Skeletal muscle tissue (tissue), 4 donors: ENCODE results near the gene TGFBR3. TPM values are rescaled to one million over a fixed set of nuclear protein-coding genes. Genes with fewer than 3 reads are reported as not detected.

Experiments
- H3K27ac ChIP-seq: one replicate; pipeline ENCODE4 v1.7.0; 2013; ENCODE audit warnings: mild to moderate bottlenecking, low read depth, low read length, inconsistent platforms
- H3K27me3 ChIP-seq, 3 donors: one replicate each; pipeline ENCODE4 v1.7.0; 2013; ENCODE audit warnings: low read length in 3 of 3; ENCODE audit not compliant: control insufficient read depth in 3 of 3, insufficient read depth in 3 of 3
- H3K36me3 ChIP-seq, 3 donors: one replicate each; pipeline ENCODE4 v1.7.0; 2013; ENCODE audit warnings: low read length in 3 of 3; ENCODE audit not compliant: control insufficient read depth in 3 of 3, insufficient read depth in 3 of 3
- H3K4me1 ChIP-seq, 3 donors: one replicate each; pipeline ENCODE4 v1.7.0; 2013; ENCODE audit warnings: low read length in 3 of 3, mild to moderate bottlenecking in 3 of 3; ENCODE audit not compliant: control insufficient read depth in 3 of 3, insufficient read depth in 3 of 3
- H3K4me3 ChIP-seq, 3 donors: one replicate each; pipeline ENCODE4 v1.7.0; 2013; ENCODE audit warnings: low read length in 3 of 3
- H3K9ac ChIP-seq, 3 donors: one replicate each; pipeline ENCODE4 v1.7.0; 2013; ENCODE audit warnings: low read length in 3 of 3, mild to moderate bottlenecking in 3 of 3, moderate library complexity in 2 of 3, low read depth in 1 of 3
- H3K9me3 ChIP-seq, 3 donors: one replicate each; pipeline ENCODE4 v1.7.0; 2013; ENCODE audit warnings: low read length in 3 of 3; ENCODE audit not compliant: control insufficient read depth in 3 of 3
- total RNA-seq: library from RNA; depleted of rRNA; stranded (reverse); fragments of >200 nt; gene quantifications from one replicate; pipeline ENCODE4 v1.2.3, GENCODE V29; 2014
- donor health status: Osteomylitis.

TGFBR3 gene
- total RNA-seq, 1 donor from 2014 or later, result 54.3 TPM

- H3K36me3 ChIP-seq, result no peaks in the 10 kb centered on the region
- H3K9me3 ChIP-seq, result no peaks in the 10 kb centered on the region
- no peaks in the 10 kb centered on the region for H3K27me3 ChIP-seq
- peaks cover 6 to 19% (median 15%) of the 10 kb centered on the region in 3 donors for H3K4me1 ChIP-seq
- no peak overlapping the region for H3K27ac ChIP-seq
- no peak overlapping the region for H3K4me3 ChIP-seq
- H3K9ac ChIP-seq, result no peak overlapping the region
Observed at GRCh38 chr1:91872000-91872399, 14.0 kb downstream of the TGFBR3 start.

GRCh38 chr1:91870322-91870721, 15.6 kb downstream of the TGFBR3 start:
- Histone ChIP-seq H3K9me3 (no peaks in the 10 kb centered on the region), H3K9ac (no peak overlapping the region), H3K4me3 (no peak overlapping the region), H3K27ac (no peak overlapping the region), H3K36me3 (no peaks in the 10 kb centered on the region), H3K4me1 (peaks cover 6 to 17% (median 15%) of the 10 kb centered on the region in 3 donors), H3K27me3 (no peaks in the 10 kb centered on the region)

GRCh38 chr1:91866425-91866824, 19.5 kb downstream of the TGFBR3 start:
- H3K36me3 ChIP-seq, result no peaks in the 10 kb centered on the region
- no peak overlapping the region for H3K4me3 ChIP-seq
- H3K4me1 ChIP-seq, result peaks cover 1 to 5% (median 4%) of the 10 kb centered on the region in 3 donors
- no peak overlapping the region for H3K27ac ChIP-seq
- no peaks in the 10 kb centered on the region for H3K27me3 ChIP-seq
- H3K9ac ChIP-seq, result no peak overlapping the region
- no peaks in the 10 kb centered on the region for H3K9me3 ChIP-seq

GRCh38 chr1:91864017-91864700, 21.8 kb downstream of the TGFBR3 start:
- H3K9me3 ChIP-seq, result no peaks in the 10 kb centered on the region
- no peaks in the 10 kb centered on the region for H3K27me3 ChIP-seq
- no peak overlapping the region for H3K9ac ChIP-seq
- H3K4me3 ChIP-seq, result no peak overlapping the region
- peaks cover 0 to 4% (median 0%) of the 10 kb centered on the region in 3 donors for H3K4me1 ChIP-seq
- no peak overlapping the region for H3K27ac ChIP-seq
- H3K36me3 ChIP-seq, result no peaks in the 10 kb centered on the region

- Histone ChIP-seq H3K27ac (no peak overlapping the region), H3K36me3 (no peaks in the 10 kb centered on the region), H3K27me3 (no peaks in the 10 kb centered on the region), H3K9ac (no peak overlapping the region), H3K9me3 (no peaks in the 10 kb centered on the region), H3K4me1 (peaks cover 0 to 4% (median 0%) of the 10 kb centered on the region in 3 donors), H3K4me3 (no peak overlapping the region)
Observed at GRCh38 chr1:91863498-91863897, 22.5 kb downstream of the TGFBR3 start.

- peaks cover 0 to 2% (median 0%) of the 10 kb centered on the region in 3 donors for H3K4me1 ChIP-seq
- no peaks in the 10 kb centered on the region for H3K27me3 ChIP-seq
- no peaks in the 10 kb centered on the region for H3K36me3 ChIP-seq
- H3K27ac ChIP-seq, result no peak overlapping the region
- no peaks in the 10 kb centered on the region for H3K9me3 ChIP-seq
- H3K9ac ChIP-seq, result no peak overlapping the region
- H3K4me3 ChIP-seq, result no peak overlapping the region
Observed at GRCh38 chr1:91862120-91862519, 23.8 kb downstream of the TGFBR3 start.

GRCh38 chr1:91857557-91858239, 28.3 kb downstream of the TGFBR3 start:
- H3K9ac ChIP-seq, result no peak overlapping the region
- no peaks in the 10 kb centered on the region for H3K36me3 ChIP-seq
- no peak overlapping the region for H3K4me3 ChIP-seq
- no peak overlapping the region for H3K27ac ChIP-seq
- peaks cover 0 to 3% (median 0%) of the 10 kb centered on the region in 3 donors for H3K4me1 ChIP-seq
- no peaks in the 10 kb centered on the region for H3K27me3 ChIP-seq
- H3K9me3 ChIP-seq, result no peaks in the 10 kb centered on the region

- Histone ChIP-seq H3K9ac (no peak overlapping the region), H3K4me3 (no peak overlapping the region), H3K9me3 (no peaks in the 10 kb centered on the region)
Observed at GRCh38 chr1:91856996-91857395, 29.0 kb downstream of the TGFBR3 start.

GRCh38 chr1:91854852-91855534, 31.0 kb downstream of the TGFBR3 start:
- Histone ChIP-seq H3K4me1 (peaks cover 9 to 21% (median 10%) of the 10 kb centered on the region in 3 donors), H3K9me3 (no peaks in the 10 kb centered on the region), H3K27ac (no peak overlapping the region), H3K9ac (no peak overlapping the region), H3K27me3 (no peaks in the 10 kb centered on the region), H3K36me3 (no peaks in the 10 kb centered on the region), H3K4me3 (no peak overlapping the region)

More at GRCh38 chr1:91856996-91857395, 29.0 kb downstream of the TGFBR3 start:
- H3K27me3 ChIP-seq, result no peaks in the 10 kb centered on the region
- H3K4me1 ChIP-seq, result peaks cover 0 to 3% (median 3%) of the 10 kb centered on the region in 3 donors
- H3K27ac ChIP-seq, result no peak overlapping the region
- H3K36me3 ChIP-seq, result no peaks in the 10 kb centered on the region

- Histone ChIP-seq H3K9me3 (no peaks in the 10 kb centered on the region), H3K27ac (no peak overlapping the region), H3K36me3 (no peaks in the 10 kb centered on the region), H3K9ac (no peak overlapping the region), H3K27me3 (no peaks in the 10 kb centered on the region), H3K4me1 (peaks cover 10 to 27% (median 11%) of the 10 kb centered on the region in 3 donors), H3K4me3 (no peak overlapping the region)
Observed at GRCh38 chr1:91853397-91853796, 32.6 kb downstream of the TGFBR3 start.
